Measurements from ENCODE around the gene ZSWIM2.

DNA sequence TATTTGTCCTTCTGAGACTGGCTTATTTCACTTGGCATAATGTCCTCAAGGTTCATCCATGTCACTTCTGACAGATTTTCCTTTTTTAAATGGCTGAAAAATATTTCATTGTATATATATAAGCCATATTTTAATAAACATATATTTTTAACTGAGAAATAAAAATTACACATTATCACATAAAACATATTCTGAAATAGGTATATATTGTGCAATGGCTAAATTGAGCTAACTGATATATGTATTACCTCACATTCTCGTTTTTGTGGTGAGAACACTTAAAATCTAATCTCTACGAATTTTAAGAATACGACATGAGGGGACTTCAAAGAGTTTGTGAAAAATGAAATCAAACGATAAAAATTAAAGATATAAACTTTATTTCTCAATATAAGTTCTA lies 25.7 kb upstream of the ZSWIM2 start:
- TF ChIP-seq CTCF (conservative IDR thresholded peaks at IDR 0.05) (no peak), ZFX (IDR thresholded peaks at IDR 0.05) (no peak)

All from C4-2B (cell line).